Endothelial cell of umbilical vein (primary cell): ENCODE results near the gene APOL2. TPM values are rescaled to one million over a fixed set of nuclear protein-coding genes. Genes with fewer than 3 reads are reported as not detected.

Experiments used
- BruUV-seq: library from RNA; stranded (reverse); fragments of 400-500 nt; replicated peaks from 2 replicates; lab custom pipeline; 2021; lab: Mats Ljungman, UMichigan
- CTCF ChIA-PET: fragments of 300-600, 350-600 bp; sonication (Branson Sonifier 250); formaldehyde crosslinking; loops from one replicate; lab custom pipeline; 2021; ENCODE audit warnings: antibody characterized with exemption, inconsistent platforms; lab: Charles Lee
- POLR2A ChIA-PET: fragments of 300-600, 350-600 bp; sonication (Branson Sonifier 250); formaldehyde crosslinking; loops from one replicate; lab custom pipeline; 2021; ENCODE audit warnings: antibody characterized with exemption, inconsistent platforms; lab: Charles Lee
- DNase-seq: peaks from one replicate; pipeline ENCODE4 v3.0.0-alpha.2; 2011; ENCODE audit warnings: low read depth, low spot score
- FAIRE-seq: peaks from 2 replicates; lab custom pipeline; 2011; peaks lifted over from hg19 to GRCh38; lab: Jason Lieb, UNC
- H2AFZ ChIP-seq: 2 replicates; pipeline ENCODE4 v1.6.0; 2012; ENCODE audit warnings: low read depth, low read length, control low read depth, inconsistent platforms
- H3K27ac ChIP-seq: 2 replicates; pipeline ENCODE4 v1.5.1; 2011; ENCODE audit warnings: low read depth, mild to moderate bottlenecking, control low read depth, low read length, moderate library complexity; ENCODE audit not compliant: insufficient read depth
- H3K27me3 ChIP-seq, 2 experiments: 2 replicates each; pipeline versions ENCODE4 v1.6.0 to v1.6.1; 2011; ENCODE audit warnings: low read length in 2 of 2, mixed read lengths in 1 of 2; ENCODE audit not compliant: control insufficient read depth in 2 of 2, insufficient read depth in 2 of 2
- H3K36me3 ChIP-seq, 2 experiments: 2 replicates in 1 of 2; 3 replicates in 1 of 2; pipeline ENCODE4 v1.5.1; 2011; ENCODE audit warnings: low read length in 2 of 2, mild to moderate bottlenecking in 1 of 2, moderate library complexity in 1 of 2; ENCODE audit not compliant: control insufficient read depth in 2 of 2, insufficient read depth in 2 of 2; ENCODE audit errors: extremely low read depth in 1 of 2
- H3K4me1 ChIP-seq: 3 replicates; pipeline ENCODE4 v1.5.1; 2011; ENCODE audit warnings: mild to moderate bottlenecking, low read length; ENCODE audit not compliant: control insufficient read depth, insufficient read depth; ENCODE audit errors: extremely low read depth
- H3K4me2 ChIP-seq: 2 replicates; pipeline ENCODE4 v1.6.1; 2011; ENCODE audit warnings: low read length, control low read depth, mixed read lengths; ENCODE audit not compliant: insufficient read depth
- H3K4me3 ChIP-seq, 3 experiments: fragments of 200-600 bp in 1 of 3; sonication (generic), shearing (Covaris generic) in 1 of 3; replicated peaks in 1 of 3; 2 replicates each; pipeline ENCODE4 v1.5.1; 2011 to 2016; ENCODE audit warnings: control low read depth in 3 of 3, low read length in 3 of 3, mild to moderate bottlenecking in 2 of 3, inconsistent platforms in 1 of 3, low read depth in 1 of 3, moderate library complexity in 1 of 3; ENCODE audit not compliant: insufficient read depth in 1 of 3
- H3K79me2 ChIP-seq: 2 replicates; pipeline ENCODE4 v1.6.0; 2012; ENCODE audit warnings: low read length, inconsistent platforms; ENCODE audit not compliant: control insufficient read depth, insufficient read depth
- H3K9ac ChIP-seq: replicated peaks from 2 replicates; pipeline ENCODE3; 2011; ENCODE audit warnings: low read length, control low read depth; ENCODE audit not compliant: insufficient read depth; ENCODE audit errors: extremely low read depth
- H3K9me1 ChIP-seq: replicated peaks from 3 replicates; pipeline ENCODE4 v1.6.0; 2011; ENCODE audit warnings: mild to moderate bottlenecking, low read length; ENCODE audit not compliant: control insufficient read depth, insufficient read depth; ENCODE audit errors: extremely low read depth
- H3K9me3 ChIP-seq: replicated peaks from 2 replicates; pipeline ENCODE4 v1.5.1; 2012; ENCODE audit warnings: low read length, inconsistent platforms; ENCODE audit not compliant: control insufficient read depth, insufficient read depth
- H4K20me1 ChIP-seq: replicated peaks from 2 replicates; pipeline ENCODE3; 2011; ENCODE audit warnings: mild to moderate bottlenecking, low read length; ENCODE audit not compliant: control insufficient read depth, insufficient read depth; ENCODE audit errors: extremely low read depth
- CTCF ChIP-seq, 2 donors: IDR thresholded peaks; 1 replicate in 1 of 2; 2 replicates in 1 of 2; pipeline ENCODE4 v1.5.1; 2011; ENCODE audit warnings: low read length in 2 of 2, mild to moderate bottlenecking in 2 of 2, moderate library complexity in 2 of 2, control low read depth in 1 of 2, inconsistent platforms in 1 of 2, low read depth in 1 of 2; ENCODE audit not compliant: insufficient read depth in 1 of 2; ENCODE audit errors: extremely low read depth in 1 of 2
- EZH2 ChIP-seq: IDR thresholded peaks from 2 replicates; pipeline ENCODE4 v1.6.1; 2012; ENCODE audit warnings: borderline replicate concordance, low read depth, mild to moderate bottlenecking, moderate library complexity, low read length, inconsistent platforms; ENCODE audit not compliant: severe bottlenecking
- FOS ChIP-seq: IDR thresholded peaks from 2 replicates; pipeline ENCODE4 v1.6.1; 2011; ENCODE audit warnings: mild to moderate bottlenecking, low read length, moderate library complexity, borderline replicate concordance; ENCODE audit not compliant: insufficient read depth
- GATA2 ChIP-seq: IDR thresholded peaks from 2 replicates; pipeline ENCODE4 v1.7.0; 2011; ENCODE audit warnings: low read depth, mild to moderate bottlenecking, moderate library complexity, mixed read lengths, low read length; ENCODE audit not compliant: insufficient read length, insufficient read depth
- JUN ChIP-seq: IDR thresholded peaks from 2 replicates; pipeline ENCODE4 v1.6.1; 2011; ENCODE audit warnings: borderline replicate concordance, low read depth; ENCODE audit not compliant: insufficient read length, insufficient read depth
- MAX ChIP-seq: IDR thresholded peaks from 2 replicates; pipeline ENCODE4 v1.6.1; 2011; ENCODE audit not compliant: insufficient read depth, insufficient read length
- MYC ChIP-seq: IDR thresholded peaks from one replicate; pipeline ENCODE4 v1.6.1; 2011; ENCODE audit warnings: mild to moderate bottlenecking, low read depth, low read length
- POLR2A ChIP-seq: IDR thresholded peaks from 2 replicates; pipeline ENCODE4 v1.6.1; 2012; ENCODE audit warnings: low read depth, mild to moderate bottlenecking, control low read depth, low read length
- POLR2AphosphoS5 ChIP-seq: IDR thresholded peaks from 2 replicates; pipeline ENCODE4 v1.6.1; 2012; ENCODE audit warnings: low read depth, mild to moderate bottlenecking, control low read depth, low read length, moderate library complexity; ENCODE audit not compliant: insufficient read depth
- dilution Hi-C: fragments of 300-500 bp; cut with MboI; formaldehyde crosslinking; loops from one replicate; pipeline ENCODE4 v1.15.0; 2019; ENCODE audit warnings: low sequenced_read_pairs; ENCODE audit not compliant: extremely low pct_ligation_motif_present
- intact Hi-C: fragments of 100-400 bp; cut with micrococcal nuclease; formaldehyde crosslinking; loops from one replicate; pipeline ENCODE4 v1.10.0; 2022
- polyA plus RNA-seq, 4 experiments: library from polyadenylated mRNA; depleted of rRNA in 3 of 4; stranded (reverse) in 3 of 4; unstranded in 1 of 4; fragments of >200 nt; gene quantifications; 2 replicates each; pipeline versions ENCODE4 v1.2.1 to v1.2.3, GENCODE V29; 2011 to 2012; ENCODE audit warnings: missing spikeins in 1 of 4
- total RNA-seq: library from RNA; stranded (reverse); gene quantifications from 2 replicates; pipeline ENCODE4 v1.2.3, GENCODE V29; 2021

APOL2 gene
- total and polyA plus RNA-seq, 2 donors (not counting 3 experiments of a cell fraction or from before 2014, with no cell fraction given) = 16.9 to 37.6 TPM

- no peak overlapping the region for H3K4me3 ChIP-seq
Measured at GRCh38 chr22:36204632-36205015, 34.7 kb downstream of the APOL2 start.

More at GRCh38 chr22:36204632-36205015, 34.7 kb downstream of the APOL2 start:
- Histone ChIP-seq H3K36me3 (no peaks in the 10 kb centered on the region), H3K9ac (no peak overlapping the region), H3K9me1 (no peaks in the 10 kb centered on the region), H3K4me1 (peaks cover 4% of the 10 kb centered on the region), H4K20me1 (no peaks in the 10 kb centered on the region), H3K27me3 (peaks cover under 1 to 15% of the 10 kb centered on the region in 2 experiments), H2AFZ (no peak overlapping the region), H3K27ac (no peak overlapping the region), H3K4me2 (no peak overlapping the region), H3K79me2 (no peaks in the 10 kb centered on the region), H3K9me3 (no peaks in the 10 kb centered on the region)
- dilution Hi-C loops (no loop called here), intact Hi-C loops (no loop called here)
- no TSS peak for BruUV-seq
- ChIA-PET POLR2A (no interaction called here), CTCF (interaction anchor here (0.7 to 3.3 kb wide), 4 partner anchors 19 to 282 kb away, joined by 3 to 19 read pairs (median 6); partner anchors contain the start of gene APOL2)
- TF ChIP-seq GATA2 (no peak), JUN (no peak), FOS (no peak), POLR2AphosphoS5 (no peak), MYC (no peak), CTCF (IDR thresholded peaks at IDR 0.05; ENCODE audit: extremely low read depth in 1 of 2, insufficient read depth in 1 of 2, low read depth in 1 of 2, low read length in 2 of 2) (no peak), POLR2A (no peak), MAX (no peak), EZH2 (no peak)
- FAIRE-seq = no peak
- no peak for DNase-seq
